Spleen (tissue), 7 donors: ENCODE data around the gene G6PC3.

ENCODE experiments used
- POLR2A ChIP-seq, 3 donors: fragments of 450-650 bp; IDR thresholded peaks; one replicate each; pipeline ENCODE4 v1.5.1; 2017; ENCODE audit warnings: antibody characterized with exemption in 3 of 3, mild to moderate bottlenecking in 1 of 3
- POLR2AphosphoS5 ChIP-seq, 3 donors: sonication (generic); formaldehyde crosslinking; IDR thresholded peaks; one replicate each; pipeline ENCODE4 v1.5.1; 2017; ENCODE audit warnings: antibody characterized with exemption in 3 of 3
- TF ChIP-seq, protein P1 (sequence below), 11 experiments: fragments of 200-600 bp in 7 of 11; fragments of 450-650 bp in 4 of 11; sonication (generic) in 4 of 11; IDR thresholded peaks in 8 of 11; conservative IDR thresholded peaks in 3 of 11; 1 replicate in 7 of 11; 2 replicates in 4 of 11; pipeline versions ENCODE4 v1.4.0 to v1.8.0; 2016 to 2021; ENCODE audit warnings: antibody characterized with exemption in 11 of 11, inconsistent platforms in 4 of 11, mild to moderate bottlenecking in 1 of 11
- donor health status: DM: no; HTN: no; CAD: no; lungs with moderate emphysema.
- donor health status: DM: no; HTN: no; CAD: no.
- donor health status: DM: no; HTN: no; CAD: no.

- TF ChIP-seq, protein P1, sequence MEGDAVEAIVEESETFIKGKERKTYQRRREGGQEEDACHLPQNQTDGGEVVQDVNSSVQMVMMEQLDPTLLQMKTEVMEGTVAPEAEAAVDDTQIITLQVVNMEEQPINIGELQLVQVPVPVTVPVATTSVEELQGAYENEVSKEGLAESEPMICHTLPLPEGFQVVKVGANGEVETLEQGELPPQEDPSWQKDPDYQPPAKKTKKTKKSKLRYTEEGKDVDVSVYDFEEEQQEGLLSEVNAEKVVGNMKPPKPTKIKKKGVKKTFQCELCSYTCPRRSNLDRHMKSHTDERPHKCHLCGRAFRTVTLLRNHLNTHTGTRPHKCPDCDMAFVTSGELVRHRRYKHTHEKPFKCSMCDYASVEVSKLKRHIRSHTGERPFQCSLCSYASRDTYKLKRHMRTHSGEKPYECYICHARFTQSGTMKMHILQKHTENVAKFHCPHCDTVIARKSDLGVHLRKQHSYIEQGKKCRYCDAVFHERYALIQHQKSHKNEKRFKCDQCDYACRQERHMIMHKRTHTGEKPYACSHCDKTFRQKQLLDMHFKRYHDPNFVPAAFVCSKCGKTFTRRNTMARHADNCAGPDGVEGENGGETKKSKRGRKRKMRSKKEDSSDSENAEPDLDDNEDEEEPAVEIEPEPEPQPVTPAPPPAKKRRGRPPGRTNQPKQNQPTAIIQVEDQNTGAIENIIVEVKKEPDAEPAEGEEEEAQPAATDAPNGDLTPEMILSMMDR (IDR thresholded peaks at IDR 0.05 in 8 of 11, conservative IDR thresholded peaks at IDR 0.05 in 3 of 11) = no peak
- no peak for TF ChIP-seq POLR2A (IDR thresholded peaks at IDR 0.05)
- TF ChIP-seq POLR2AphosphoS5 (IDR thresholded peaks at IDR 0.05) = no peak
Measured at GRCh38 chr17:44024271-44024663, 46.3 kb upstream of the G6PC3 start.
